H1 (cell line): ENCODE results near the gene G3BP1. TPM values are rescaled to one million over a fixed set of nuclear protein-coding genes. Genes with fewer than 3 reads are reported as not detected.
"Not testable (repeated sequence)": the region's sequence is repeated elsewhere in the genome, so short reads cannot be mapped to it uniquely, and the experiment has no call there.

ENCODE experiments used
- CTCF ChIA-PET: fragments of 300-600 bp; sonication (Branson Sonifier 250); formaldehyde crosslinking; loops from one replicate; lab custom pipeline; 2021; ENCODE audit not compliant: partially characterized antibody; lab: Charles Lee
- POLR2A ChIA-PET: fragments of 300-600 bp; sonication (Branson Sonifier 250); formaldehyde crosslinking; loops from one replicate; lab custom pipeline; 2021; ENCODE audit warnings: inconsistent platforms; ENCODE audit not compliant: partially characterized antibody; lab: Charles Lee
- DNase-seq, 2 experiments: peaks; one replicate each; pipeline versions ENCODE4 v3.0.0 to v3.0.0-alpha.2; 2010 to 2022; ENCODE audit warnings: low spot score in 2 of 2, low read depth in 1 of 2, mixed read lengths in 1 of 2
- FAIRE-seq: peaks from 2 replicates; lab custom pipeline; 2011; peaks lifted over from hg19 to GRCh38; lab: Jason Lieb, UNC
- H2AFZ ChIP-seq: 2 replicates; pipeline ENCODE4 v1.8.1; 2012; ENCODE audit warnings: low read length, inconsistent platforms
- H2AK5ac ChIP-seq: 2 replicates; pipeline ENCODE4 v1.6.1; 2013; ENCODE audit warnings: low read depth, low read length
- H2BK120ac ChIP-seq: replicated peaks from 2 replicates; pipeline ENCODE3; 2013; ENCODE audit warnings: low read depth, low read length, inconsistent platforms
- H2BK12ac ChIP-seq: 2 replicates; pipeline ENCODE4 v1.6.1; 2013; ENCODE audit warnings: low read depth, low read length
- H2BK15ac ChIP-seq: 2 replicates; pipeline ENCODE4 v1.6.1; 2013; ENCODE audit warnings: low read length
- H2BK20ac ChIP-seq: 2 replicates; pipeline ENCODE4 v1.6.1; 2013; ENCODE audit warnings: low read length
- H2BK5ac ChIP-seq: 2 replicates; pipeline ENCODE4 v1.6.1; 2013; ENCODE audit warnings: low read depth, low read length
- H3K14ac ChIP-seq: 2 replicates; pipeline ENCODE4 v1.6.1; 2013; ENCODE audit warnings: inconsistent platforms; ENCODE audit not compliant: insufficient read length
- H3K18ac ChIP-seq: 2 replicates; pipeline ENCODE4 v1.6.1; 2013; ENCODE audit warnings: low read length; ENCODE audit errors: extremely low read depth
- H3K23ac ChIP-seq: 2 replicates; pipeline ENCODE4 v1.6.1; 2013; ENCODE audit warnings: inconsistent platforms; ENCODE audit not compliant: insufficient read length
- H3K23me2 ChIP-seq: 2 replicates; pipeline ENCODE4 v1.6.1; 2013; ENCODE audit warnings: low read depth, low read length
- H3K27ac ChIP-seq: 2 replicates; pipeline ENCODE4 v1.6.1; 2011; ENCODE audit warnings: low read depth, low read length, inconsistent platforms
- H3K27me3 ChIP-seq, 4 experiments: replicated peaks in 1 of 4; 1 replicate in 1 of 4; 2 replicates in 3 of 4; pipeline versions ENCODE4 v1.6.1 to v1.8.1; 2011 to 2013; ENCODE audit warnings: low read length in 3 of 4, mild to moderate bottlenecking in 3 of 4, inconsistent platforms in 2 of 4, mixed read lengths in 2 of 4, moderate library complexity in 1 of 4; ENCODE audit not compliant: control insufficient read depth in 3 of 4, insufficient read depth in 3 of 4; ENCODE audit errors: extremely low read depth in 1 of 4
- H3K36me3 ChIP-seq, 4 experiments: 2 replicates each; pipeline versions ENCODE4 v1.6.1 to v1.8.1; 2011 to 2013; ENCODE audit warnings: mild to moderate bottlenecking in 4 of 4, low read length in 3 of 4, moderate library complexity in 2 of 4, control low read depth in 1 of 4, inconsistent platforms in 1 of 4; ENCODE audit not compliant: insufficient read depth in 4 of 4, control insufficient read depth in 2 of 4
- H3K4ac ChIP-seq: replicated peaks from 2 replicates; pipeline ENCODE3; 2013; ENCODE audit warnings: low read length, low read depth, mixed read lengths, inconsistent platforms; ENCODE audit not compliant: insufficient read length
- H3K4me1 ChIP-seq, 4 experiments: replicated peaks in 1 of 4; 1 replicate in 1 of 4; 2 replicates in 3 of 4; pipeline versions ENCODE4 v1.6.1 to v1.8.1; 2011 to 2013; ENCODE audit warnings: low read length in 3 of 4, inconsistent platforms in 2 of 4, mixed read lengths in 1 of 4; ENCODE audit not compliant: insufficient read depth in 4 of 4, control insufficient read depth in 3 of 4
- H3K4me2 ChIP-seq, 2 experiments: 2 replicates each; pipeline versions ENCODE4 v1.6.1 to v1.8.1; 2011 to 2013; ENCODE audit warnings: low read depth in 2 of 2, low read length in 2 of 2, control low read depth in 1 of 2, inconsistent platforms in 1 of 2, mild to moderate bottlenecking in 1 of 2; ENCODE audit not compliant: insufficient read depth in 1 of 2
- H3K4me3 ChIP-seq, 4 experiments: fragments of 200-600, 300-600 bp in 1 of 4; sonication (generic), shearing (Covaris generic), sonication (Bioruptor Twin) in 1 of 4; 2 replicates each; pipeline versions ENCODE4 v1.5.1 to v1.8.1; 2011 to 2016; ENCODE audit warnings: low read length in 4 of 4, low read depth in 3 of 4, control low read depth in 2 of 4, inconsistent platforms in 2 of 4, mild to moderate bottlenecking in 2 of 4, mixed read lengths in 1 of 4, moderate library complexity in 1 of 4; ENCODE audit not compliant: insufficient read depth in 2 of 4; ENCODE audit errors: extremely low read depth in 1 of 4
- H3K56ac ChIP-seq: replicated peaks from 2 replicates; pipeline ENCODE3; 2013; ENCODE audit warnings: low read depth, mild to moderate bottlenecking, mixed read lengths, low read length, inconsistent platforms; ENCODE audit not compliant: insufficient read length
- H3K79me1 ChIP-seq: 2 replicates; pipeline ENCODE4 v1.6.1; 2013; ENCODE audit warnings: low read depth, low read length, control low read depth
- H3K79me2 ChIP-seq, 2 experiments: 2 replicates each; pipeline versions ENCODE4 v1.6.1 to v1.8.1; 2012 to 2013; ENCODE audit warnings: low read length in 2 of 2, mild to moderate bottlenecking in 2 of 2, inconsistent platforms in 1 of 2; ENCODE audit not compliant: insufficient read depth in 2 of 2, control insufficient read depth in 1 of 2
- H3K9ac ChIP-seq, 4 experiments: replicated peaks in 1 of 4; 1 replicate in 1 of 4; 2 replicates in 3 of 4; pipeline versions ENCODE4 v1.6.1 to v1.8.1; 2011 to 2013; ENCODE audit warnings: low read depth in 3 of 4, low read length in 3 of 4, control low read depth in 2 of 4, mild to moderate bottlenecking in 2 of 4, moderate library complexity in 2 of 4, inconsistent platforms in 1 of 4; ENCODE audit errors: extremely low read depth in 1 of 4
- H3K9me3 ChIP-seq, 2 experiments: 2 replicates each; pipeline versions ENCODE4 v1.6.1 to v1.8.1; 2012 to 2013; ENCODE audit warnings: mild to moderate bottlenecking in 2 of 2, moderate library complexity in 2 of 2, control low read depth in 1 of 2, inconsistent platforms in 1 of 2, low read depth in 1 of 2, low read length in 1 of 2, mixed read lengths in 1 of 2; ENCODE audit not compliant: insufficient read depth in 2 of 2
- H4K20me1 ChIP-seq, 2 experiments: replicated peaks in 1 of 2; 2 replicates each; pipeline versions ENCODE3 to v1.8.1; 2011 to 2013; ENCODE audit warnings: inconsistent platforms in 2 of 2, low read length in 2 of 2, mild to moderate bottlenecking in 1 of 2; ENCODE audit not compliant: insufficient read depth in 2 of 2, control insufficient read depth in 1 of 2
- H4K5ac ChIP-seq: 2 replicates; pipeline ENCODE4 v1.6.1; 2013; ENCODE audit warnings: low read length, low read depth, mixed read lengths, inconsistent platforms; ENCODE audit not compliant: insufficient read length
- H4K8ac ChIP-seq: 2 replicates; pipeline ENCODE4 v1.8.0; 2013; ENCODE audit warnings: mild to moderate bottlenecking, moderate library complexity, low read length, inconsistent platforms; ENCODE audit not compliant: insufficient read depth; ENCODE audit errors: extremely low read depth
- H4K91ac ChIP-seq: replicated peaks from 2 replicates; pipeline ENCODE3; 2013; ENCODE audit warnings: low read length, mixed read lengths, inconsistent platforms; ENCODE audit not compliant: insufficient read length
- EP300 ChIP-seq, 2 experiments: IDR thresholded peaks; 1 replicate in 1 of 2; 2 replicates in 1 of 2; pipeline ENCODE4 v1.6.1; 2011 to 2012; ENCODE audit warnings: low read depth in 2 of 2, low read length in 2 of 2, mild to moderate bottlenecking in 2 of 2, borderline replicate concordance in 1 of 2, inconsistent platforms in 1 of 2, moderate library complexity in 1 of 2
- TEAD4 ChIP-seq: IDR thresholded peaks from 2 replicates; pipeline ENCODE4 v1.6.1; 2012; ENCODE audit warnings: low read depth, low read length, inconsistent platforms, mixed read lengths
- WGBS, 2 experiments: shearing (Covaris generic) in 1 of 2; methylation state at CpG; one replicate each; pipeline versions ENCODE4 v1.1.6 to v1.1.7; 2013 to 2015; ENCODE audit warnings: low lambda C conversion rate in 2 of 2, mixed read lengths in 2 of 2, inconsistent platforms in 1 of 2, low coverage in 1 of 2, missing lambda C conversion rate in 1 of 2; ENCODE audit not compliant: insufficient replicate concordance in 2 of 2, insufficient coverage in 1 of 2, insufficient read length in 1 of 2; ENCODE audit errors: extremely low coverage in 1 of 2, missing lambda C conversion rate in 1 of 2; 5-methylcytosine and 5-hydroxymethylcytosine counted together
- polyA plus RNA-seq, 7 experiments: library from polyadenylated mRNA; depleted of rRNA in 3 of 7; stranded (reverse) in 5 of 7; unstranded in 2 of 7; fragments of >200 nt in 5 of 7; fragments of 200-250 nt in 2 of 7; gene quantifications; 1 replicate in 5 of 7; 2 replicates in 1 of 7; 4 replicates in 1 of 7; pipeline versions ENCODE4 v1.2.1 to v1.2.3, GENCODE V29; 2011 to 2013; ENCODE audit warnings: missing spikeins in 2 of 7, mixed read lengths in 2 of 7
- total RNA-seq: library from RNA; stranded (reverse); fragmentation: NEBNext Ultra II Directional; extraction: Animal tissue kit (Norgen Biotek cat#: 25700); gene quantifications from 2 replicates; pipeline ENCODE4 v1.2.1, GENCODE V29; 2021

G3BP1 gene
- total and polyA plus RNA-seq, 2 of the 8 experiments (the other 6 are each of a cell fraction or from before 2014, with no cell fraction given), result 71.2 to 516 TPM

- H2BK5ac ChIP-seq, H2AK5ac ChIP-seq, H2BK15ac ChIP-seq, FAIRE-seq, H3K23ac ChIP-seq, H2BK120ac ChIP-seq, H3K4me3 ChIP-seq, H3K56ac ChIP-seq, H2BK20ac ChIP-seq, H3K79me2 ChIP-seq, H3K27me3 ChIP-seq, H3K36me3 ChIP-seq, H3K79me1 ChIP-seq, H3K18ac ChIP-seq, H4K91ac ChIP-seq, H3K23me2 ChIP-seq, POLR2A ChIA-PET, H4K8ac ChIP-seq, DNase-seq, H3K4me1 ChIP-seq, H3K14ac ChIP-seq, H2BK12ac ChIP-seq, H3K4ac ChIP-seq, H4K20me1 ChIP-seq, H3K4me2 ChIP-seq, H3K27ac ChIP-seq, H4K5ac ChIP-seq, H2AFZ ChIP-seq, H3K9ac ChIP-seq: not testable (repeated sequence)
- TF ChIP-seq EP300 (IDR thresholded peaks at IDR 0.05; ENCODE audit: borderline replicate concordance in 1 of 2, low read depth in 2 of 2, low read length in 2 of 2), result peak in 1 of 2 experiments; percentile 91; a peak in 1 of 3 replicates
- TF ChIP-seq TEAD4, result 0 out of 2 replicates have a peak, but pooled peaks have one; percentile 25
- CTCF ChIA-PET, result interaction anchor here (1.0 to 38.0 kb wide), 3 partner anchors 10 to 66 kb away, joined by 3 to 991 read pairs (median 26); no protein-coding TSS in a partner anchor
- WGBS, 2 experiments, result 79% methylated on average over 5 of the region's 5 CpGs; no CpG with 5 or more reads in 1 of the 2 experiments
- peaks cover 13 to 19% of the 10 kb centered on the region in 2 experiments for H3K9me3 ChIP-seq
These were observed 42.2 kb upstream of the G3BP1 start for GRCh38 chr5:151729597-151729996.
